Body of pancreas (tissue), 4 donors: Measurements from ENCODE around the gene FIG4. TPM values are rescaled to one million over a fixed set of nuclear protein-coding genes. Genes with fewer than 3 reads are reported as not detected.

Experiments used
- ATAC-seq: fragments of 150-250 bp; one replicate; pipeline ENCODE4 v1.9.1; 2016
- DNase-seq, 4 donors: peaks; one replicate each; pipeline ENCODE4 v3.0.0-alpha.2; 2019
- H3K27ac ChIP-seq, 4 donors: fragments of 200-600 bp; sonication (generic); 1 replicate in 3 of 4; 2 replicates in 1 of 4; pipeline versions ENCODE4 v1.5.1 to v1.6.1; 2016 to 2019; ENCODE audit warnings: mild to moderate bottlenecking in 1 of 4, mixed read lengths in 1 of 4, moderate library complexity in 1 of 4
- H3K27me3 ChIP-seq, 2 donors: fragments of 200-600 bp; sonication (generic); one replicate each; pipeline ENCODE4 v1.6.0; 2016; ENCODE audit warnings: mild to moderate bottlenecking in 1 of 2
- H3K36me3 ChIP-seq, 2 donors: fragments of 200-600 bp; sonication (generic); replicated peaks in 1 of 2; 2 replicates each; pipeline ENCODE4 v1.5.1; 2016; ENCODE audit warnings: low read depth in 2 of 2; ENCODE audit not compliant: insufficient read depth in 1 of 2
- H3K4me1 ChIP-seq: fragments of 200-600 bp; sonication (generic); one replicate; pipeline ENCODE4 v1.6.0; 2016
- H3K4me3 ChIP-seq, 2 donors: fragments of 200-600 bp; sonication (generic); 1 replicate in 1 of 2; 2 replicates in 1 of 2; pipeline ENCODE4 v1.5.1; 2016 to 2019
- H3K9me3 ChIP-seq, 3 donors: fragments of 200-600 bp; sonication (generic); 1 replicate in 2 of 3; 2 replicates in 1 of 3; pipeline ENCODE4 v1.5.1; 2016
- POLR2A ChIP-seq, 3 donors: fragments of 450-650 bp; IDR thresholded peaks; one replicate each; pipeline ENCODE4 v1.6.1; 2016; ENCODE audit warnings: antibody characterized with exemption in 3 of 3, mild to moderate bottlenecking in 2 of 3
- WGBS, 2 donors: methylation state at CpG; one replicate each; pipeline ENCODE4 v1.1.5; 2017; 5-methylcytosine and 5-hydroxymethylcytosine counted together
- intact Hi-C: fragments of 100-400 bp; cut with DNase I; formaldehyde crosslinking; loops from one replicate; pipeline ENCODE4 v1.15.1; 2023
- total RNA-seq, 2 donors: library from RNA; depleted of rRNA; stranded (reverse); fragments of >200 nt; gene quantifications; one replicate each; pipeline ENCODE4 v1.1.0, GENCODE V29; 2016
- TF ChIP-seq, protein P1 (sequence below), 7 experiments: fragments of 450-650 bp in 4 of 7; fragments of 200-600 bp in 3 of 7; sonication (generic) in 3 of 7; IDR thresholded peaks; one replicate each; pipeline ENCODE4 v1.5.1; 2016 to 2019; ENCODE audit warnings: antibody characterized with exemption in 7 of 7

FIG4 gene
- total RNA-seq, 2 donors from 2014 or later: 9.3 to 24.7 TPM

DNA sequence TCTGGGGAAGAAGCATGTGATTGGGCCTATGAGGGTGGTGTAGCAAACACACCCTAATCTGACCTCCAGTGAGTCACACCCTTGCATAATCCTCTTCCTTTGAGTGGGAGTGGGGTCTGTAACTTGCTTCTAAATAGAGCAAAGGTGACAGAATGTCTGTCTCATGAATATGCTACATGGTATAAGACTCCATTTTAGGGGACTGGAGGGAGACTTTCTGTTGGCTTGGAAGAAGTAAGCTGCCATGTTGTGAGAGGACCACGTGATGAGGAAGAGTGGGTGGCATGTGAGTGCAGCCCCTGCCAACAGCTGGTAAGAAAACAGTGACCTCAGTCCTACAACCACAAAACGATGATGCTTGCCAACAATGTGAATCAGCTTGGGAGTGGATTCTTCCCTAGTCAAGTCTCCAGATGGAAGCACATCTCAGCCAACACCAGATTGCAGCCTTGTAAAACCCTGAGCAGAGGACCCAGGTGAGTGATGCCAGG lies 3.8 kb upstream of the FIG4 start:
- DNase-seq (peak in 1 of 4 donors; percentile 17), ATAC-seq (no peak)
- H3K4me1 ChIP-seq: peaks cover 18% of the 10 kb centered on the region
- no peak overlapping the region for H3K27ac ChIP-seq
- intact Hi-C loops: no loop called here
- no peak for TF ChIP-seq POLR2A (IDR thresholded peaks at IDR 0.05)
- TF ChIP-seq, protein P1, sequence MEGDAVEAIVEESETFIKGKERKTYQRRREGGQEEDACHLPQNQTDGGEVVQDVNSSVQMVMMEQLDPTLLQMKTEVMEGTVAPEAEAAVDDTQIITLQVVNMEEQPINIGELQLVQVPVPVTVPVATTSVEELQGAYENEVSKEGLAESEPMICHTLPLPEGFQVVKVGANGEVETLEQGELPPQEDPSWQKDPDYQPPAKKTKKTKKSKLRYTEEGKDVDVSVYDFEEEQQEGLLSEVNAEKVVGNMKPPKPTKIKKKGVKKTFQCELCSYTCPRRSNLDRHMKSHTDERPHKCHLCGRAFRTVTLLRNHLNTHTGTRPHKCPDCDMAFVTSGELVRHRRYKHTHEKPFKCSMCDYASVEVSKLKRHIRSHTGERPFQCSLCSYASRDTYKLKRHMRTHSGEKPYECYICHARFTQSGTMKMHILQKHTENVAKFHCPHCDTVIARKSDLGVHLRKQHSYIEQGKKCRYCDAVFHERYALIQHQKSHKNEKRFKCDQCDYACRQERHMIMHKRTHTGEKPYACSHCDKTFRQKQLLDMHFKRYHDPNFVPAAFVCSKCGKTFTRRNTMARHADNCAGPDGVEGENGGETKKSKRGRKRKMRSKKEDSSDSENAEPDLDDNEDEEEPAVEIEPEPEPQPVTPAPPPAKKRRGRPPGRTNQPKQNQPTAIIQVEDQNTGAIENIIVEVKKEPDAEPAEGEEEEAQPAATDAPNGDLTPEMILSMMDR (IDR thresholded peaks at IDR 0.05): no peak
- no peaks in the 10 kb centered on the region for H3K36me3 ChIP-seq
- H3K27me3 ChIP-seq: no peaks in the 10 kb centered on the region
- 46 to 50% methylated on average over 2 of the region's 2 CpGs for WGBS, 2 donors
- H3K9me3 ChIP-seq: no peaks in the 10 kb centered on the region
- H3K4me3 ChIP-seq: no peak overlapping the region

DNA sequence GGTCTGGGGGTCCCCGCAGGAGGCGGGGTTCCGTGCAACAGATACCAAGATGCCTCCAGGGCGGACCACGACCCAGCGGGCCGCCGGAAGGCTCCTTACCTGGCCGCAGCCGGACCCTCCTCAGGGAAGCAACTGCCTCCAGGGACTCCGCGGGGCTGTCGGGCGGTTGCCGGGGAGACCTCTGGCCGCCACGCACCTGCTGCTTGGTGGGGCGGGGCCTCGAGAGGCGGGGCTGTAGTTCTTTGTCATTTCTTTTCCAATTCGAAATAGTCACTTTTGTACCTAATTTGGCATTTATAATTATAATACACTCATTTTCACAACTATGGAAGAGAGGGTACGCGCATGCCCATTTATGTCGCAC lies 741 bp upstream of the FIG4 start:
- TF ChIP-seq, protein P1 (IDR thresholded peaks at IDR 0.05): no peak
- TF ChIP-seq POLR2A (IDR thresholded peaks at IDR 0.05): no peak
- H3K4me3 ChIP-seq: peak overlapping the region; percentile 63 to 95
- ATAC-seq (peak; percentile 79), DNase-seq (peak; percentile 73 to 84 (median 76))
- H3K27me3 ChIP-seq: no peaks in the 10 kb centered on the region
- H3K4me1 ChIP-seq: peaks cover 24% of the 10 kb centered on the region
- H3K36me3 ChIP-seq: no peaks in the 10 kb centered on the region
- intact Hi-C loops: no loop called here
- peak overlapping the region; percentile 55 to 94 (median 86) for H3K27ac ChIP-seq
- no peaks in the 10 kb centered on the region for H3K9me3 ChIP-seq
- 0 to 1% methylated on average over 22 to 24 of the region's 24 CpGs for WGBS, 2 donors

DNA sequence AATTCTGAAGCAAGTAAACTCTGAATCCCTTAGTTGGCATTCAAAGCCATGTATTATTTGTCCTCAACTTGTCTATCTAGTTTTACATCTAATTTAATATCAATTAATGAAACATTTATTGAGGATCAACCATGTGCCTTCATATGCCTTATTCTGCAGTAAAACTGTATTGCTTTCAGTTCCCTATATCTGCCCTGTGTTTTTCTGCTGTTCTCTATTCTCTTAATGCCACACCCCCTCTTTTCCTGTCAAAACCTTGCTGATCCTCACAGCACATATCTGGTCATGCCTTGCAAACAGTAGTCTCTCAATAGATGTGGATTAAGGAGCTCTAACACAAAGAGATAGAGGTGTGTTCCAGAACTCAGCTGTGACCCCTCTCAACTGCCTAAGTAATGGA lies 2.0 kb downstream of the FIG4 start:
- DNase-seq: no peak
- Histone ChIP-seq H3K9me3 (no peaks in the 10 kb centered on the region), H3K27ac (no peak overlapping the region), H3K27me3 (no peaks in the 10 kb centered on the region), H3K36me3 (no peaks in the 10 kb centered on the region), H3K4me3 (no peak overlapping the region), H3K4me1 (peaks cover 24% of the 10 kb centered on the region)
- intact Hi-C loops: no loop called here
- ATAC-seq: no peak
- TF ChIP-seq, protein P1 (IDR thresholded peaks at IDR 0.05): no peak
- no peak for TF ChIP-seq POLR2A (IDR thresholded peaks at IDR 0.05)

DNA sequence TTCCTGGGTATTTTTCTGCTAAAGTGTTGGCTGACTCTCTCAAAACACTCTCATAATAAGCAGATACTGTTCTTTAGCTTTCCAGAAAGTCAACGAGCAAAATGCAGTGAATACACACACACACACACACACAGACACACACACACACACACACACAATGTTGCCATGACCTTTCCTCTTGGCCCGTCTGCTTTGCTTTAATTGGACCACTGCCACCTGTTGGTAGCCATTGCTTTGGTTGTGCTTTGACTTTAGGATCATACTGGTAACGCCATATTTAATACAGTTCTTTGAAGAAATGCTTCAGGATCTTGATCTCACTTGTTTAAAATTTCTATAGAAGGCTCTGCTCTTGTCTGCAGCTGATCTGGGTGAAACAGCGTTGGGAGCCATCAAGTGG lies 4.4 kb downstream of the FIG4 start:
- intact Hi-C loops: no loop called here
- H3K27ac ChIP-seq: no peak overlapping the region
- no peak for ATAC-seq
- no peaks in the 10 kb centered on the region for H3K27me3 ChIP-seq
- DNase-seq: no peak
- no peak for TF ChIP-seq POLR2A (IDR thresholded peaks at IDR 0.05)
- TF ChIP-seq, protein P1 (IDR thresholded peaks at IDR 0.05): no peak
- no peaks in the 10 kb centered on the region for H3K9me3 ChIP-seq
- H3K36me3 ChIP-seq: no peaks in the 10 kb centered on the region
- peaks cover 15% of the 10 kb centered on the region for H3K4me1 ChIP-seq
- no peak overlapping the region for H3K4me3 ChIP-seq
- WGBS, 2 donors: 64 to 65% methylated on average over 4 of the region's 4 CpGs

DNA sequence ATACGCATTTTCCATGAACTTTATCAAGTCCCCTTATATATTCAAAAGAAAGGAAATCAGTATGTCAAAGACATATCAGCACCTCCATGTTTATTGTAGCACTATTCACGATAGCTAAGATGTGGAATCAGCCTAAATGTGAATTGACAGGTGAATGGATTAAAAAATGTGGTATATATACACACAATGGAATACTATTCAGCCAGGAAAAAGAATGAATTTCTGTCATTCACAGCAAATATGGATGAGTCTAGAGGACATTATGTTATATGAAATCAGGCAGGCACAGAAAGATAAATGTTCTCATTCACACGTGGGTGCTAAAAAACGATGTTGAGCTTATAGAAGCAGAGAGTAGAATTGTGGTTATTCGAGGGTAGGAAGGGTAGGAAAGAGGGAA lies 5.3 kb downstream of the FIG4 start:
- Histone ChIP-seq H3K4me3 (no peak overlapping the region), H3K4me1 (peaks cover 15% of the 10 kb centered on the region), H3K9me3 (no peaks in the 10 kb centered on the region), H3K27me3 (no peaks in the 10 kb centered on the region), H3K27ac (no peak overlapping the region), H3K36me3 (no peaks in the 10 kb centered on the region)
- ATAC-seq (no peak), DNase-seq (no peak)
- TF ChIP-seq POLR2A (IDR thresholded peaks at IDR 0.05): no peak
- TF ChIP-seq, protein P1 (IDR thresholded peaks at IDR 0.05): no peak
- WGBS, 2 donors: 94 to 96% methylated on average over 5 of the region's 5 CpGs
- intact Hi-C loops: no loop called here
